HCT116 (cell line): ENCODE measurements around the gene IGSF10. TPM values are rescaled to one million over a fixed set of nuclear protein-coding genes. Genes with fewer than 3 reads are reported as not detected.

Experiments used
- ATAC-seq: fragments of 200-7000 bp; cut with Tn5 transposase; 2 replicates; pipeline ENCODE4 v1.9.1; 2020; ENCODE audit warnings: mild to moderate bottlenecking, moderate library complexity
- BruUV-seq: library from RNA; stranded (reverse); fragments of 400-500 nt; replicated peaks from 2 replicates; lab custom pipeline; 2021; lab: Mats Ljungman, UMichigan
- CTCF ChIA-PET: fragments of 300-600 bp; sonication (Branson Sonifier 250); formaldehyde crosslinking; loops from one replicate; lab custom pipeline; 2021; ENCODE audit warnings: antibody characterized with exemption; lab: Charles Lee
- POLR2A ChIA-PET: fragments of 300-600, 350-600 bp; sonication (Branson Sonifier 250); formaldehyde crosslinking; loops from one replicate; lab custom pipeline; 2021; ENCODE audit warnings: antibody characterized with exemption; lab: Charles Lee
- RAD21 ChIA-PET, 2 experiments: fragments of 300-600 bp; sonication (Branson Sonifier 250); formaldehyde crosslinking; loops; one replicate each; lab custom pipeline; 2023; ENCODE audit warnings: low total read pairs in 2 of 2; ENCODE audit not compliant: uncharacterized antibody in 2 of 2, unreplicated experiment in 2 of 2, low non-redundant PET in 1 of 2; lab: Charles Lee
- DNase-seq: peaks from one replicate; pipeline ENCODE4 v3.0.0-alpha.2; 2010; ENCODE audit warnings: low read depth, low spot score
- H2AFZ ChIP-seq: fragments of 200-600 bp; shearing (Covaris generic), sonication (generic); 2 replicates; pipeline ENCODE4 v1.6.1; 2017; ENCODE audit warnings: low read depth, mixed run types, mixed read lengths, antibody characterized with exemption, low read length; ENCODE audit not compliant: poor library complexity, severe bottlenecking
- H3K27ac ChIP-seq: 2 replicates; pipeline ENCODE4 v1.5.1; 2012; ENCODE audit warnings: low read depth, low read length
- H3K27me3 ChIP-seq: fragments of 200-600 bp; sonication (generic); 2 replicates; pipeline ENCODE4 v1.6.1; 2016; ENCODE audit warnings: mixed run types, low read length, mixed read lengths; ENCODE audit not compliant: insufficient read depth
- H3K36me3 ChIP-seq, 2 experiments: fragments of 200-500 bp in 1 of 2; fragments of 200-600 bp in 1 of 2; sonication (Bioruptor generic) in 1 of 2; sonication (generic) in 1 of 2; 2 replicates each; pipeline versions ENCODE4 v1.5.1 to v1.6.1; 2014 to 2016; ENCODE audit warnings: low read length in 2 of 2, inconsistent platforms in 1 of 2, mixed read lengths in 1 of 2, mixed run types in 1 of 2; ENCODE audit not compliant: insufficient read depth in 2 of 2, control insufficient read depth in 1 of 2
- H3K4me1 ChIP-seq, 2 experiments: fragments of 200-600 bp in 1 of 2; sonication (generic) in 1 of 2; 2 replicates each; pipeline versions ENCODE4 v1.5.1 to v1.6.1; 2012 to 2017; ENCODE audit warnings: low read length in 2 of 2, inconsistent platforms in 1 of 2, mild to moderate bottlenecking in 1 of 2, mixed read lengths in 1 of 2, mixed run types in 1 of 2, moderate library complexity in 1 of 2; ENCODE audit not compliant: insufficient read depth in 2 of 2, control insufficient read depth in 1 of 2
- H3K4me2 ChIP-seq: fragments of 200-600 bp; sonication (generic); 2 replicates; pipeline ENCODE4 v1.6.1; 2017; ENCODE audit warnings: mixed run types, low read length, mixed read lengths
- H3K4me3 ChIP-seq, 2 experiments: fragments of 200-600 bp in 1 of 2; sonication (generic) in 1 of 2; replicated peaks in 1 of 2; 2 replicates each; pipeline ENCODE4 v1.5.1; 2011 to 2016; ENCODE audit warnings: low read length in 2 of 2, control low read depth in 1 of 2, low read depth in 1 of 2, mild to moderate bottlenecking in 1 of 2, mixed read lengths in 1 of 2, mixed run types in 1 of 2
- H3K79me2 ChIP-seq: fragments of 200-600 bp; sonication (generic); 2 replicates; pipeline ENCODE4 v1.6.1; 2017; ENCODE audit warnings: mild to moderate bottlenecking, mixed run types, low read length, moderate library complexity, mixed read lengths; ENCODE audit not compliant: insufficient read depth
- H3K9ac ChIP-seq: fragments of 200-600 bp; sonication (generic); 2 replicates; pipeline ENCODE4 v1.6.1; 2016; ENCODE audit warnings: low read length, mixed read lengths
- H3K9me2 ChIP-seq: fragments of 200-600 bp; sonication (generic), shearing (Covaris generic); 2 replicates; pipeline ENCODE4 v1.6.1; 2017; ENCODE audit warnings: mixed run types, mild to moderate bottlenecking, moderate library complexity; ENCODE audit not compliant: insufficient read depth
- H3K9me3 ChIP-seq, 2 experiments: fragments of 200-500 bp in 1 of 2; fragments of 200-600 bp in 1 of 2; sonication (Bioruptor generic) in 1 of 2; sonication (generic) in 1 of 2; 2 replicates each; pipeline ENCODE4 v1.6.1; 2014 to 2017; ENCODE audit warnings: low read length in 2 of 2, mixed read lengths in 2 of 2, inconsistent platforms in 1 of 2, low read depth in 1 of 2, mild to moderate bottlenecking in 1 of 2, mixed run types in 1 of 2, moderate library complexity in 1 of 2; ENCODE audit not compliant: control insufficient read depth in 1 of 2, insufficient read depth in 1 of 2
- H4K20me1 ChIP-seq: fragments of 200-600 bp; sonication (generic), shearing (Covaris generic); 2 replicates; pipeline ENCODE4 v1.6.1; 2017; ENCODE audit warnings: mixed run types, mild to moderate bottlenecking, moderate library complexity; ENCODE audit not compliant: insufficient read depth
- CTCF ChIP-seq, 3 experiments: fragments of 200-600 bp in 1 of 3; sonication (generic) in 1 of 3; IDR thresholded peaks in 2 of 3; conservative IDR thresholded peaks in 1 of 3; 2 replicates each; pipeline ENCODE4 v1.5.1; 2012 to 2017; ENCODE audit warnings: low read depth in 2 of 3, low read length in 2 of 3, antibody characterized with exemption in 1 of 3, borderline replicate concordance in 1 of 3, control low read depth in 1 of 3, mild to moderate bottlenecking in 1 of 3, mixed read lengths in 1 of 3, mixed run types in 1 of 3, moderate library complexity in 1 of 3; ENCODE audit not compliant: insufficient read depth in 1 of 3
- JUND ChIP-seq: IDR thresholded peaks from 2 replicates; pipeline ENCODE4 v1.6.1; 2012
- RAD21 ChIP-seq: IDR thresholded peaks from 2 replicates; pipeline ENCODE4 v1.6.1; 2012; ENCODE audit warnings: low read depth, mild to moderate bottlenecking
- TCF7L2 ChIP-seq: IDR thresholded peaks from 2 replicates; pipeline ENCODE4 v1.7.0; 2011; ENCODE audit warnings: borderline replicate concordance, inconsistent platforms; ENCODE audit not compliant: insufficient read depth, insufficient read length; ENCODE audit errors: extremely low read depth
- intact Hi-C: fragments of 100-400 bp; cut with micrococcal nuclease; formaldehyde crosslinking; loops from 2 replicates; pipeline ENCODE4 v1.10.0; 2022
- total RNA-seq: library from RNA; stranded (reverse); gene quantifications from one replicate; pipeline ENCODE4 v1.2.1, GENCODE V29; 2021; ENCODE audit not compliant: unreplicated experiment

IGSF10 gene
- total RNA-seq, 1 experiment from 2014 or later = 0.02 TPM

- Histone ChIP-seq H3K9ac (no peak overlapping the region), H3K4me3 (no peak overlapping the region), H3K9me2 (no peaks in the 10 kb centered on the region), H3K4me2 (no peak overlapping the region), H3K27ac (no peak overlapping the region), H3K27me3 (no peaks in the 10 kb centered on the region)
- DNase-seq = peak; percentile 15
- POLR2A ChIA-PET = interaction anchor here (1.4 kb wide), 1 partner anchor 410 kb away, joined by 5 read pairs; no protein-coding TSS in a partner anchor
- TF ChIP-seq CTCF (IDR thresholded peaks at IDR 0.05 in 2 of 3, conservative IDR thresholded peaks at IDR 0.05 in 1 of 3; ENCODE audit: borderline replicate concordance in 1 of 3, insufficient read depth in 1 of 3, low read depth in 2 of 3, low read length in 2 of 3) = peak in 2 of 3 experiments; percentile 35 to 65; a peak in 4 of 6 replicates
- no peak for TF ChIP-seq JUND
- TF ChIP-seq, all 23 proteins: peak for 1
- no peaks in the 10 kb centered on the region for H4K20me1 ChIP-seq
- ChIA-PET CTCF (interaction anchor here (0.9 to 2.0 kb wide), 7 partner anchors 8 to 412 kb away, joined by 3 to 13 read pairs (median 6); no protein-coding TSS in a partner anchor), RAD21 (no interaction called here)
- H3K4me1 ChIP-seq = 0 out of 4 replicates have a peak, but pooled peaks cover 0 to 6% of the 10 kb centered on the region in 2 experiments
- no peaks in the 10 kb centered on the region for H3K9me3 ChIP-seq
- no peaks in the 10 kb centered on the region for H3K79me2 ChIP-seq
- BruUV-seq = no TSS peak
- intact Hi-C loops = no loop called here
- H2AFZ ChIP-seq = peak overlapping the region; percentile 67
- peak; percentile 89 for ATAC-seq
- no peaks in the 10 kb centered on the region for H3K36me3 ChIP-seq
These were observed 34.6 kb downstream of the IGSF10 start for GRCh38 chr3:151426341-151426657.

- Histone ChIP-seq H3K4me3 (no peak overlapping the region), H3K9me2 (no peaks in the 10 kb centered on the region), H4K20me1 (no peaks in the 10 kb centered on the region), H3K36me3 (no peaks in the 10 kb centered on the region), H3K4me1 (0 out of 4 replicates have a peak, but pooled peaks cover 0 to 6% of the 10 kb centered on the region in 2 experiments), H3K79me2 (no peaks in the 10 kb centered on the region), H3K27ac (no peak overlapping the region), H2AFZ (peak overlapping the region; percentile 67), H3K4me2 (no peak overlapping the region), H3K9ac (no peak overlapping the region), H3K27me3 (no peaks in the 10 kb centered on the region), H3K9me3 (no peaks in the 10 kb centered on the region)
- intact Hi-C loops = no loop called here
- RAD21 ChIA-PET = no interaction called here
- TF ChIP-seq TCF7L2 = no peak
- TF ChIP-seq CTCF (IDR thresholded peaks at IDR 0.05 in 2 of 3, conservative IDR thresholded peaks at IDR 0.05 in 1 of 3; ENCODE audit: borderline replicate concordance in 1 of 3, insufficient read depth in 1 of 3, low read depth in 2 of 3, low read length in 2 of 3) = peak in 2 of 3 experiments; percentile 78 to 84; a peak in 4 of 6 replicates
- TF ChIP-seq RAD21 = peak; percentile 40; the same call in 1 of the 2 replicates
- CTCF ChIA-PET = interaction anchor here (0.9 to 2.0 kb wide), 7 partner anchors 8 to 413 kb away, joined by 3 to 13 read pairs (median 6); no protein-coding TSS in a partner anchor
- ATAC-seq (peak; percentile 68), DNase-seq (no peak)
- BruUV-seq = no TSS peak
- POLR2A ChIA-PET = no interaction called here
These were observed 35.1 kb downstream of the IGSF10 start for GRCh38 chr3:151425627-151426340.
